Vagina (tissue), 2 donors: ENCODE results near the gene SHANK3. TPM values are rescaled to one million over a fixed set of nuclear protein-coding genes. Genes with fewer than 3 reads are reported as not detected.

ENCODE experiments used
- DNase-seq, 2 donors: peaks; one replicate each; pipeline ENCODE4 v3.0.0-alpha.2; 2017; ENCODE audit errors: extremely low spot score in 2 of 2
- H3K27ac ChIP-seq: fragments of 200-600 bp; sonication (generic); one replicate; pipeline ENCODE4 v1.5.1; 2019
- H3K27me3 ChIP-seq: fragments of 200-600 bp; sonication (generic); one replicate; pipeline ENCODE4 v1.5.1; 2019
- H3K36me3 ChIP-seq, 2 donors: fragments of 200-600 bp; sonication (generic); one replicate each; pipeline ENCODE4 v1.5.1; 2017 to 2019
- H3K4me1 ChIP-seq: fragments of 200-600 bp; sonication (generic); one replicate; pipeline ENCODE4 v1.5.1; 2019
- H3K4me3 ChIP-seq, 2 donors: fragments of 200-600 bp; sonication (generic); 1 replicate in 1 of 2; 2 replicates in 1 of 2; pipeline ENCODE4 v1.5.1; 2016 to 2019
- H3K9me3 ChIP-seq: fragments of 200-600 bp; sonication (generic); one replicate; pipeline ENCODE4 v1.5.1; 2019
- POLR2A ChIP-seq, 2 donors: fragments of 450-650 bp; IDR thresholded peaks; one replicate each; pipeline ENCODE4 v1.6.1; 2017; ENCODE audit warnings: antibody characterized with exemption in 2 of 2, mild to moderate bottlenecking in 2 of 2, moderate library complexity in 2 of 2
- POLR2AphosphoS5 ChIP-seq, 2 donors: sonication (generic); formaldehyde crosslinking; IDR thresholded peaks; one replicate each; pipeline ENCODE4 v1.9.0; 2017; ENCODE audit warnings: antibody characterized with exemption in 2 of 2, mild to moderate bottlenecking in 2 of 2, low read depth in 1 of 2; ENCODE audit not compliant: insufficient read depth in 1 of 2
- intact Hi-C: fragments of 100-400 bp; cut with DNase I; formaldehyde crosslinking; loops from one replicate; pipeline ENCODE4 v1.15.1; 2023
- total RNA-seq: library from RNA; depleted of rRNA; stranded (reverse); fragments of >200 nt; gene quantifications from one replicate; pipeline ENCODE4 v1.2.3, GENCODE V29; 2016
- TF ChIP-seq, protein P1 (sequence below), 3 experiments: fragments of 450-650 bp in 2 of 3; fragments of 200-600 bp in 1 of 3; sonication (generic) in 1 of 3; IDR thresholded peaks; one replicate each; pipeline ENCODE4 v1.5.1; 2017 to 2019; ENCODE audit warnings: antibody characterized with exemption in 3 of 3, mild to moderate bottlenecking in 2 of 3, moderate library complexity in 2 of 3

The SHANK3 gene
- 20.4 TPM for total RNA-seq

- peak within 1 kb of the TSS; percentile 37 to 47 for H3K4me3 ChIP-seq
- H3K36me3 ChIP-seq = no peaks in the 10 kb centered on the region
- H3K27me3 ChIP-seq = peaks cover 6% of the 10 kb centered on the region
- H3K27ac ChIP-seq = no peak within 1 kb of the TSS
- TF ChIP-seq POLR2AphosphoS5 (IDR thresholded peaks at IDR 0.05; ENCODE audit: insufficient read depth in 1 of 2, low read depth in 1 of 2) = peak in 1 of 2 donors; percentile 60
- TF ChIP-seq, protein P1, sequence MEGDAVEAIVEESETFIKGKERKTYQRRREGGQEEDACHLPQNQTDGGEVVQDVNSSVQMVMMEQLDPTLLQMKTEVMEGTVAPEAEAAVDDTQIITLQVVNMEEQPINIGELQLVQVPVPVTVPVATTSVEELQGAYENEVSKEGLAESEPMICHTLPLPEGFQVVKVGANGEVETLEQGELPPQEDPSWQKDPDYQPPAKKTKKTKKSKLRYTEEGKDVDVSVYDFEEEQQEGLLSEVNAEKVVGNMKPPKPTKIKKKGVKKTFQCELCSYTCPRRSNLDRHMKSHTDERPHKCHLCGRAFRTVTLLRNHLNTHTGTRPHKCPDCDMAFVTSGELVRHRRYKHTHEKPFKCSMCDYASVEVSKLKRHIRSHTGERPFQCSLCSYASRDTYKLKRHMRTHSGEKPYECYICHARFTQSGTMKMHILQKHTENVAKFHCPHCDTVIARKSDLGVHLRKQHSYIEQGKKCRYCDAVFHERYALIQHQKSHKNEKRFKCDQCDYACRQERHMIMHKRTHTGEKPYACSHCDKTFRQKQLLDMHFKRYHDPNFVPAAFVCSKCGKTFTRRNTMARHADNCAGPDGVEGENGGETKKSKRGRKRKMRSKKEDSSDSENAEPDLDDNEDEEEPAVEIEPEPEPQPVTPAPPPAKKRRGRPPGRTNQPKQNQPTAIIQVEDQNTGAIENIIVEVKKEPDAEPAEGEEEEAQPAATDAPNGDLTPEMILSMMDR (IDR thresholded peaks at IDR 0.05) = no peak
- H3K4me1 ChIP-seq = peaks cover 18% of the 10 kb centered on the region
- H3K9me3 ChIP-seq = no peaks in the 10 kb centered on the region
- intact Hi-C loops = no loop called here
- no peak for DNase-seq
Measured at GRCh38 chr22:50672471-50673230, at the start of gene SHANK3. TSS of gene SHANK3 (plus strand) at chr22:50672823.

GRCh38 chr22:50624347-50625130 is 48.1 kb upstream of the SHANK3 start:
- no peaks in the 10 kb centered on the region for H3K9me3 ChIP-seq
- H3K4me1 ChIP-seq = peaks cover 48% of the 10 kb centered on the region
- no peak for TF ChIP-seq POLR2A (IDR thresholded peaks at IDR 0.05)
- TF ChIP-seq POLR2AphosphoS5 (IDR thresholded peaks at IDR 0.05; ENCODE audit: insufficient read depth in 1 of 2, low read depth in 1 of 2) = no peak
- TF ChIP-seq, protein P1 (IDR thresholded peaks at IDR 0.05) = no peak
- H3K27me3 ChIP-seq = no peaks in the 10 kb centered on the region
- H3K4me3 ChIP-seq = no peak overlapping the region
- peak in 1 of 2 donors; percentile 82 for DNase-seq
- intact Hi-C loops = no loop called here
- H3K36me3 ChIP-seq = no peaks in the 10 kb centered on the region
- H3K27ac ChIP-seq = no peak overlapping the region

GRCh38 chr22:50625131-50625567 is 47.5 kb upstream of the SHANK3 start:
- peak in 1 of 2 donors; percentile 84 for DNase-seq
- Histone ChIP-seq H3K9me3 (no peaks in the 10 kb centered on the region), H3K27me3 (no peaks in the 10 kb centered on the region), H3K36me3 (no peaks in the 10 kb centered on the region), H3K27ac (no peak overlapping the region), H3K4me1 (peaks cover 44% of the 10 kb centered on the region), H3K4me3 (no peak overlapping the region)
- intact Hi-C loops = no loop called here
- TF ChIP-seq POLR2A (IDR thresholded peaks at IDR 0.05) (no peak), POLR2AphosphoS5 (IDR thresholded peaks at IDR 0.05; ENCODE audit: insufficient read depth in 1 of 2, low read depth in 1 of 2) (no peak)
- TF ChIP-seq, protein P1 (IDR thresholded peaks at IDR 0.05) = no peak

DNA sequence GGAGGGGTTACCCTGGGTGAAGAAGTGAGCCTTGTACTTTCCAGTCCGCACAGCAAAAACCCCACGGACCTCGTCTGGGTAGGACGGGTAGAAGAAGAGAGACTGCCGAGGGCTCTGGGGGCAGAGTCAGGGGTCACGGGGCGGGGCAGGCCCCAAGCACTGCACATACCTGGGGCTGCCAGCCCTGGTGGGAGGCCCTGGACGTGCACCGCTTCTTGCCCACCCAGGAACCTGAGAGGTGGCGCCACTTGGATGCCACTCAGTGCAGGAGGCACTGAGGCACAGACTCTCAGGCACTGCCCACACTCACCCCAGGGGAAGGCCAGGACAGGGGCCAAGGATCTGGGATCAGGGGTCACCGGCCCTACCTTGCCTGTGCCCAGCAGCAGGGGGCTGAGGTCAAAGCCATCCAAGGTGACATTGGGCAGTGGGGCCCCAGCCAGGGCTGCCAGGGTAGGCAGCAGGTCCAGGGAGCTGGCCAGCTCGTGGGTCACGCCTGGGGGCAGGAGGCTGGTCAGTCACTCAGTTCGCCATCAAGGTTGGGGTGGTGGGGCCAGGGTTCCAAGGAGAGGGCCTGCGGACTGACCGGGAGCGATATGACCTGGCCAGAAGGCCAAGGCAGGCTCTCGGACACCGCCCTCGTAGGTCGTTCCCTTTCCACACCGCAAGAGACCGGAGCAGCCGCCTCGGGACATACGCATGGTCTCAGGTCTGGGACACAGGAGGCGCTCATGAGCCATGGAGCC is 46.9 kb upstream of the SHANK3 start:
- H3K36me3 ChIP-seq = no peaks in the 10 kb centered on the region
- H3K9me3 ChIP-seq = no peaks in the 10 kb centered on the region
- peaks cover 38% of the 10 kb centered on the region for H3K4me1 ChIP-seq
- H3K4me3 ChIP-seq = no peak overlapping the region
- no peak overlapping the region for H3K27ac ChIP-seq
- no peaks in the 10 kb centered on the region for H3K27me3 ChIP-seq
- intact Hi-C loops = no loop called here
- DNase-seq = peak in 1 of 2 donors; percentile 91
- no peak for TF ChIP-seq POLR2A (IDR thresholded peaks at IDR 0.05)
- no peak for TF ChIP-seq POLR2AphosphoS5 (IDR thresholded peaks at IDR 0.05; ENCODE audit: insufficient read depth in 1 of 2, low read depth in 1 of 2)
- TF ChIP-seq, protein P1 (IDR thresholded peaks at IDR 0.05) = no peak
